ENCODE measurements around the gene TMOD2.

- TF ChIP-seq CTCF (conservative IDR thresholded peaks at IDR 0.05; ENCODE audit: low read length) (no peak), EZH2phosphoT487 (IDR thresholded peaks at IDR 0.05; ENCODE audit: borderline replicate concordance) (no peak)
These were observed 90.1 kb downstream of the TMOD2 start for GRCh38 chr15:51841406-51842040.

Measured in Loucy (cell line).